ENCODE data around the gene CAVIN3.

CAVIN3 gene

DNA sequence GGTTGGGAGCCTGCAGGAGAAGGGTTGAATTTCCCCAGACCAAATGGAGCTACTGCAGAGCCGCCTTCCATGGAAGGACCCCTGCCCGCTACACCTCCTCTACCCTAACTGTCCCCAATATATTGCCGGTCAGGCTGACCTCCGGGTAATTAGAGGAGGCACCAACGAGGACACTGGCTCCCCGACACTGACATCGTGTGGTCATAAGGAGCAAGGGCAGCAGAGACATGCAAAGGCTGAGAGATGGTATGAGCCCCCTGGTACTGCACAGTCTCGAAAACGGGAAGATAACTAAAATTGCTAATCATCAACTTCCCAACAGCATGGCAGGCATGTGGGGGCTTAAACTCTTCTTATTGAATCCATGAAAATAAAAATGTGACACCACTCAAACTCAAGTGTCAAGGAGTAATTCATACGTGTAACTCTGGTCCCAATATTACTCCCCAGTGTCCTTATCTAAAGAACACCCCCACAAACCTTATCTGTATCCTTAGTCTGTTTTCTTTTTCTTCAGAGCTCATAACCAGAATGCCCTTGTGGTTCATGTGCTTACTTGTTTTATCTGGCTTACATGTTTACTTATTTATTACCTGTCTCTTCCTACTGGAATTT lies 4.4 kb downstream of the CAVIN3 start:
- TF ChIP-seq, protein P1, sequence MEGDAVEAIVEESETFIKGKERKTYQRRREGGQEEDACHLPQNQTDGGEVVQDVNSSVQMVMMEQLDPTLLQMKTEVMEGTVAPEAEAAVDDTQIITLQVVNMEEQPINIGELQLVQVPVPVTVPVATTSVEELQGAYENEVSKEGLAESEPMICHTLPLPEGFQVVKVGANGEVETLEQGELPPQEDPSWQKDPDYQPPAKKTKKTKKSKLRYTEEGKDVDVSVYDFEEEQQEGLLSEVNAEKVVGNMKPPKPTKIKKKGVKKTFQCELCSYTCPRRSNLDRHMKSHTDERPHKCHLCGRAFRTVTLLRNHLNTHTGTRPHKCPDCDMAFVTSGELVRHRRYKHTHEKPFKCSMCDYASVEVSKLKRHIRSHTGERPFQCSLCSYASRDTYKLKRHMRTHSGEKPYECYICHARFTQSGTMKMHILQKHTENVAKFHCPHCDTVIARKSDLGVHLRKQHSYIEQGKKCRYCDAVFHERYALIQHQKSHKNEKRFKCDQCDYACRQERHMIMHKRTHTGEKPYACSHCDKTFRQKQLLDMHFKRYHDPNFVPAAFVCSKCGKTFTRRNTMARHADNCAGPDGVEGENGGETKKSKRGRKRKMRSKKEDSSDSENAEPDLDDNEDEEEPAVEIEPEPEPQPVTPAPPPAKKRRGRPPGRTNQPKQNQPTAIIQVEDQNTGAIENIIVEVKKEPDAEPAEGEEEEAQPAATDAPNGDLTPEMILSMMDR (IDR thresholded peaks at IDR 0.05; ENCODE audit: insufficient read depth, low read length, missing control alignments), result peak; percentile 89
- no peak overlapping the region for H3K4me3 ChIP-seq (ENCODE audit: low read depth, low read length)
- ChIA-PET CTCF (interaction anchor here (0.7 to 13.4 kb wide), 20 partner anchors 10 to 294 kb away, joined by 3 to 180 read pairs (median 8); no protein-coding TSS in a partner anchor), POLR2A (no interaction called here)
- DNase-seq (ENCODE audit: low read depth, low spot score), result no peak

DNA sequence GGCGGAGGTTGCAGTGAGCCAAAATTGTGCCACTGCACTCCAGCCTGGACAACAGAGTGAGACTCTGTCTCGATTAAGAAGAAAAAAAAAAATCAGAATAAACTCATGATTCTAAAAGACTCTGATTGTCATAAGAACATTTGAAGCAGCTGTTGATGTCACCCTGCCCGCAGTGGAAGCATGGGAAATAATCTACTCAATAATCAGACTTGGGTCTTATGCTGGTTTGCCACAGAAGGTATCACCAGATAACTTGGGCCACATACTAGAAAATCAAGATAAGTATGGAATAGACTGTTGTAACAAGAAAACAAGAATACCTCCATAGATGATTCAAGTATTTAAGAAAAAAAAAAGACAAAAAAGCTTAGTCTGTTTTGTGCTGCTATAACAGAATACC lies 8.2 kb downstream of the CAVIN3 start:
- H3K4me3 ChIP-seq (ENCODE audit: low read depth, low read length), result no peak overlapping the region
- ChIA-PET POLR2A (no interaction called here), CTCF (interaction anchor here (1.1 to 13.4 kb wide), 2 partner anchors 39 to 50 kb away, joined by 3 to 180 read pairs; no protein-coding TSS in a partner anchor)
- no peak for DNase-seq (ENCODE audit: low read depth, low spot score)
- TF ChIP-seq, protein P1 (IDR thresholded peaks at IDR 0.05; ENCODE audit: insufficient read depth, low read length, missing control alignments), result no peak

DNA sequence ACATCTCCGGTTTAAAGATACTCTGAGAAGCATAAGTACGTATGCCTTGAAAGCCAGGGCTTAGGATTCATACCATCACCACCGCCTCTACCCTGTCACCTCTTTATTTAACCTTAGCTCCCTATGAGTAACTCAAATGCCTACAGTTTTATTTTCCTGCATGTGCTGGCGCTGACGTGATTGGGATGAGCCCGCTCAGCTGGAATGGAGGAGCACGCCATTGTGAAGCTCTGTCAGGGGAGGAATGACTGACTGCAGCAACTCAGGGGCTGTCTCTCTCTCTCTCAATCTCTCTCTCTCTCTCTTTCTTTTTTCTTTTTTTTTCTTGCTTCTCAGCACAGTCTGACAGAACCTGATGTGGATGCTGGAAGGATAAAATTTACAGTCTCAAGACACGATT lies 12.4 kb downstream of the CAVIN3 start:
- TF ChIP-seq, protein P1 (IDR thresholded peaks at IDR 0.05; ENCODE audit: insufficient read depth, low read length, missing control alignments), result no peak
- H3K4me3 ChIP-seq (ENCODE audit: low read depth, low read length), result no peak overlapping the region
- ChIA-PET CTCF (interaction anchor here (1.7 to 12.2 kb wide), 4 partner anchors 9 to 56 kb away, joined by 9 to 134 read pairs (median 13); partner anchors contain the start of gene CAVIN3), POLR2A (interaction anchor here (1.0 kb wide), 1 partner anchor 12 kb away, joined by 4 read pairs; no protein-coding TSS in a partner anchor)
- no peak for DNase-seq (ENCODE audit: low read depth, low spot score)

DNA sequence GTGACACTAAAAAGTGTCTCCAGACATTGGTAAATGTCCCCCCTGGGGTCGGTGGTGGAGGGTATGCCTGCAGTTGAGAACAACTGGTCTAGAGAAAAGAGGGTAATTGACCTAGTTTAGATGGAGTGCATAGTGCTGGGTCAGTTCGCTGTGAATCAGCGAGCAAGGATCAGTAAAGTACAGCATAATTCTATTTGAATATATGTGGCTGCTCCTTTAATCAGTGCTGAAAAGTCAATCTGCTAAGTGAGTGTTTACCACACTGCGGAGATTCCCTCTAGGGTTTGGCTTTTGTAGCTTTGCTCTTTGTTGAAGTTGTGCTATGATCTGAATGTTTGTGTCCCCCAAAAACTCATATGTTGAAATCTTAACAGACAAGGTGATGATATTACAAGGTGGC lies 15.0 kb downstream of the CAVIN3 start:
- TF ChIP-seq, protein P1 (IDR thresholded peaks at IDR 0.05; ENCODE audit: insufficient read depth, low read length, missing control alignments), result no peak
- DNase-seq (ENCODE audit: low read depth, low spot score), result no peak
- ChIA-PET CTCF (interaction anchor here (1.0 to 12.2 kb wide), 5 partner anchors 11 to 58 kb away, joined by 4 to 134 read pairs (median 7); partner anchors contain the start of gene CAVIN3), POLR2A (interaction anchor here (1.8 kb wide), 1 partner anchor 15 kb away, joined by 6 read pairs; the partner anchor contains the start of gene CAVIN3)
- H3K4me3 ChIP-seq (ENCODE audit: low read depth, low read length), result no peak overlapping the region

DNA sequence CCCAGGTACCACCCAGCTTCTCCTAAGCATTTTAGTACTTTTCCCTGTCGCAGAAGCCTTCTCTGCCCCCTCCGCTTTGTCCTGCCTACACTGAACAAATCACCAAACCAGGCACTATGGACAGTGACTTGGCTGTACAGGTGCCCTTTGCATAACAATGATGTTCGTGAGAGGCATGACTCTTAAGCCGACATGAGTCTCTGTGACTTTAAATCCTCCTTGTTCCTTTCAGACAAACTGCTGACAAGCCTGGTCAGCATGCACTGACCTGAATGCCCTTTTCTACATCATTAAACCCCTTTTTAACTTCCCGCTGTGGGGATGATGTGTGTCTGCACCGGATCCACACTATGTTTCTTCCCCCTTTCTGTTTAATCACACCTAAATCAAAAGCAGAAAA lies 16.6 kb downstream of the CAVIN3 start:
- H3K4me3 ChIP-seq (ENCODE audit: low read depth, low read length), result no peak overlapping the region
- DNase-seq (ENCODE audit: low read depth, low spot score), result no peak
- ChIA-PET CTCF (interaction anchor here (0.6 to 12.2 kb wide), 4 partner anchors 8 to 59 kb away, joined by 3 to 134 read pairs (median 50); partner anchors contain the start of gene CAVIN3), POLR2A (interaction anchor here (0.6 kb wide), 1 partner anchor 14 kb away, joined by 5 read pairs; no protein-coding TSS in a partner anchor)
- TF ChIP-seq, protein P1 (IDR thresholded peaks at IDR 0.05; ENCODE audit: insufficient read depth, low read length, missing control alignments), result no peak

DNA sequence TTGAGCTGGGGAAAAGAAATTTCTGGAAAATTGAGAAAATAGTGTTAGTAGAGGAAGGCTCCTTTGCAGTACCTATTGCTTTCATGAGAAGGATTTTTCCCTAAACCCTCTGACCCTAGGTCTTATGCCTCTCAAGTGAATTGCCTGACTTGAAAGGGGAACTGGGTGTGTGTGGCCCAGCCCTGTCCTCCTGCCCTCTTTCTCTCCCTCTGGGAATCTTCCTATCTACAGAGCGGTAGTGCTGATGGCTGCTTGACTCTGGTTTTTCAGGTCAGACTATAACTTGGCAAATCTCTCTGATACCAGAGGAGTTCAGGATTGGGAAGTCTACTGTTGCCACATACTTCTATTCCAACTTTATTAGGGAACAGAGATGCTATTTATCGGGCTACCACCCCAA lies 19.2 kb downstream of the CAVIN3 start:
- TF ChIP-seq, protein P1 (IDR thresholded peaks at IDR 0.05; ENCODE audit: insufficient read depth, low read length, missing control alignments), result no peak
- ChIA-PET CTCF (interaction anchor here (3.4 to 12.2 kb wide), 3 partner anchors 16 to 62 kb away, joined by 20 to 134 read pairs (median 80); partner anchors contain the start of gene CAVIN3), POLR2A (no interaction called here)
- H3K4me3 ChIP-seq (ENCODE audit: low read depth, low read length), result no peak overlapping the region
- no peak for DNase-seq (ENCODE audit: low read depth, low spot score)
